Effector CD8-positive, alpha-beta T cell (primary cell): Measurements from ENCODE around the gene ARSA.
A peak's percentile ranks its signal among the peaks of the same experiment; 100 is the strongest.

Experiments used
- DNase-seq: peaks from one replicate; lab custom pipeline; 2025; lab: John Stamatoyannopoulos, UW

ARSA gene

GRCh38 chr22:50605002-50605612, 22.8 kb downstream of the ARSA start:
- DNase-seq, result no peak

- no peak for DNase-seq
Measured at GRCh38 chr22:50604256-50605001, 23.5 kb downstream of the ARSA start.

DNA sequence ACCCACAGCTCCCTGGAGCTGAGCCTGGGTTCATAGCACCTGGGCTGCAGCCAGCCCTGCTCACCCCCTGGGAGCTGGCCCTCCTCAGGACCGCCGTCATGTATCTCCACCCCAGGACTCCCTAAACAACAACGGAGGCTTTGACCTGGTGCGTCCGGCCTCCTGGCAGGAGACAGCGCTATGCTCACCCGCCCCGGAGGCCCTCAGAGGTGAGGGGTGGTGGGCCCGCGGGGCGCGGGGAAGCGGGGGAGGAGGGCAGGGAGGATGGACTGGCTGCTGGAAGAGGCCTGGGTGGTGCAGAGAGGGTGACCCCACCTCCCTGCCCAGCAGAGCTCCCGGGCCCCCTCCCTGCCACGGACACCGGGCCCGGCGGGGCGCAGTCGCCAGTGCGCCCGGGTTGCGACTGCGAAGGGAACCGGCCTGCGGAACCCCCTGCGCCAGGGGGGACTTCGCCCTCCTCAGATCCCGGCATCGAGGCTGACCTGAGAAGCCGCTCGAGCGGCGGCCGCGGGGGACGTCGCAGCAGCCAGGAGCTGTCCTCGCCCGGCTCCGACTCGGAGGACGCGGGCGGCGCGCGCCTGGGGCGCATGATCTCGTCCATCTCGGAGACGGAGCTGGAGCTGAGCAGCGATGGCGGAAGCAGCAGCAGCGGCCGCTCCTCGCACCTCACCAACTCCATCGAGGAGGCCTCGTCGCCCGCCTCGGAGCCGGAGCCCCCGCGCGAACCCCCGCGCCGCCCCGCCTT, 24.3 kb downstream of the ARSA start:
- no peak for DNase-seq

DNA sequence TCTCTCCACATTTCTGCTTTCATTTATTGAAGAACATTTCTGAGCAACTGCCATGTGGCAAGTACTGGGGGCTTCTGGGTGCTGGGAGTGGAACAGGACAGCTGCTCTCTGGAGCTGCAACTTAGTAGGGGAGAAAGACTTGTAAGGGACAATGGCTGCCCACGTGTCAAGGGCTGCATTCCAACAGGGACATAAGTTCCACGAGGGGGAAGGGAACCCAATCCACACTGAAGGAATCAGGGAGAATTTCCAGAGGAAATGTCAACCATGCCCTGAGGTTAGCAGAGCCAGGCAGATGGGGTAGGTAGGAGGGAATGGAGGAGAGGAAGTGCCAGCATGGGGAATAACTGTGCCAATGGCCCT, 25.6 kb downstream of the ARSA start:
- DNase-seq, result no peak

DNA sequence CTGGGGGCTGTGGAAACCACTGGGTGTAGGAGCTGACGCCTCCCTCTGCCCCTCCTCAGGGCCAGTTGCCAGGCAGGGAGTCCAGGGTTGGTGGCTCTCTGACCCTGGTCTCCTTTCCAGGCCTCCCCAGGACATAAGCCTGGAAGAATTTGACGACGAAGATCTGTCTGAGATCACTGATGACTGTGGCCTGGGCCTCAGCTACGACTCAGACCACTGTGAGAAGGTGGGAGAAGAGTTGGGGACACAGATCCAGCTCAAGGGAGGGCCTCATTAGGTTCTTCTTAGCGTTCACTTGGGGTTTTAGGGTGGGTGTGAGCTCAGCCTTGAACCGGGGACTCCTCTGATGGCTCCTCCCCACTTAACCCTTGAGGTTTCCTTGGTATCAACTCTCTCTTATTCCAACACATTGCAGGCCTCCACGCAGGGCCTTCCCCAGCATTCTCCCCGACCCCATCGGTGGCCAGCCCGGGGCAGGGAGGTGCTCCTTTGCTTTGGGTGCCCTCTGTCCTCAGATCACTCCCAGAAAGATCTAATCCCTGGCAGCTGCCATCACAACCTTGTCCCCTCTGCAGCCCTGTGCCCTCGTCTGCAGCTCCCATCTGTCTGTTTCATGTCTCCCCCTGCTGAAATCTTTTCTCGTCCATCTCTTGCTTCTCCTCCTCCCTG, 26.1 kb downstream of the ARSA start:
- no peak for DNase-seq

- no peak for DNase-seq
Measured at GRCh38 chr22:50600967-50601668, 26.8 kb downstream of the ARSA start.

- no peak for DNase-seq
Measured at GRCh38 chr22:50600538-50600937, 27.4 kb downstream of the ARSA start, which contains the start of gene MAPK8IP2. Gene MAPK8IP2, plus strand, starts transcription at chr22:50600793. Its CDS starts 26 bp downstream, at chr22:50600819.

DNA sequence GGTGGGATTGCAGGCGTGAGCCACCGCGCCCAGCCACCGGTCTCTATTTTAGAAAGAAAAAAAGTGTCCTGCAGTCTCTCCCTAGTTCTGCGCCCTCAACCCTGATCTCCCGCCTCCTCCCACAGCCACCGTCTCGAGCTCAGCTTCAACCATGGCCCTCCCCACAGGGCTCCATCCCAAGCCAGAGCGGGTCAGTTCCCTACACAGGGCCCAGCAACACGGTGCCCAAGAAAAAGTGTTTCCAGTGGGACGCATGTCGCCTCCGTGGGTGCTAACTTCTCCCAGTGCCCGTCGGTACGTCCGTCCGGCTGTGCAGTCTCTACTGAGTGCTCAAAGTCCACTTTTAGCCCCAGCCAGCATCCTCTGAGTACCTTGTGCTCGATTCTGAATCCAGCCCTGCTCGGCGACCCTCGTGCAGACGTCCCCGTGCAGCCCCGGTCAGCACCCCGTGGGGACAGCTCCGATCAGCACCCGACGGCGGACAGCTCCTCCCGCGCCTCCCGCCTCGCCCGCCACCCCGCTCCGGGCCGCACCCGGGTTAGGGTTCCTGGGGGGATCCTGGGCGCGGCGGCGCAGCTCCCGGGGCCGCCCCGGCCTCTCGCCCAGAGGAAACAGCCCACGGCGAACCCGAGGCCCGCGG, 28.0 kb downstream of the ARSA start:
- DNase-seq, result peak; percentile 48

DNA sequence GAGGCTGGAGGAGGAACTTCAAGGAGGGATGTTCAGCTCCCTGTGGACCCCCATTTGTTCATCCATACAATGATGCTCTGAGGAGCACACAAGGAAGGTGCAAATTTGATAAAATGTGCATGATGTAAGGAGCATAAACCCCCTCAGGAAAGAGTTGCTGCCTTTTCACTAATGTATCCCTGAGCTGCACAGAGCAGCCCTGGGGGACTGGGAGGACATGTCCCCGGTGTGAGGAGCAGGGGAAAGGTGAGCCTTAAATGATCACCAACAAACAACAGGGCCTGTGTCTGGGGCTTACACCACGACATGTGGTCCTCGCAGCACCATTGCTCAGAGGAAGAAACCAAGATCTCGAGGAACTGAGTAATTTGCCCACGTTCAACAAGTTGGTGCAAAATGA, 30.9 kb downstream of the ARSA start:
- no peak for DNase-seq

GRCh38 chr22:50595189-50595588, 32.8 kb downstream of the ARSA start:
- no peak for DNase-seq

- no peak for DNase-seq
Measured at GRCh38 chr22:50587407-50587806, 40.5 kb downstream of the ARSA start.

DNA sequence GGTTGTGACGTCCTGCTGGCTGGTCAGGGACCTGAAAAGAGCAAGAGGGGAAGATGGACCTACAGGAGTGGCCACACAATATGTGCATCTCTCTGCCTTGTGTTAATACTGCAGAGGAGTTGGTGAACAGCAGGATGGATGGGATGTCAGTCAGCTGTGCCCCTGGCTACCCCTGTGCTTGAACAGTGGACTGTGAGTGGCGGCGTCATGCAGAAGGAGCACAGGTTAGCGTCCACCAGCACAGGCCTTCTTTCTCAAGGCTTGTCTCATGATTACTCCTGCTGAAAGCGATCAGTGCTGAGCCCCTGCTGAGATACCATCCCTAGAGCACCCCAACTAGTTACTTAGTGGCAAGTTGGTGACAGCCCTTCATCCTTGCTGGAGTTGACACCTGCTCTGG, 41.5 kb downstream of the ARSA start:
- no peak for DNase-seq

DNA sequence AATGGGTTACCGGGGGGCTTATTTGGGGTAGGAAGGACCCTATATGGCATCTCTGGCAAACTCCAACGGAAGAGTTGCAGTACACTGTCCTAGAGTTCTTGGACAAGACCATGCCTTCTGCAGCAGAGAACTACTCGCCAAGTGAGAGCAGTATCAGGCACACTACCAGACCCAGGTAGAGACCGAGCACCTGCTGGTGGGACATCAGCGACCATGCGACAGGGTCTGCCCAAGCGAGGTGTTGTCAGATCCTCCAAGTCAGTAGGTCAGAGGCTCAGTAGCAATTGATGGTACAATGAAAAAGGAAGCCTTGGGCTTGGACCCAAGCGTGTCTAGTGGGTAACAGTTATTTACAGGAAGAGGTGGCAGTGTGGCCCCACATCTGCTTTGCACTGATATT, 42.2 kb downstream of the ARSA start:
- DNase-seq, result no peak

GRCh38 chr22:50585238-50585637, 42.7 kb downstream of the ARSA start:
- no peak for DNase-seq

DNA sequence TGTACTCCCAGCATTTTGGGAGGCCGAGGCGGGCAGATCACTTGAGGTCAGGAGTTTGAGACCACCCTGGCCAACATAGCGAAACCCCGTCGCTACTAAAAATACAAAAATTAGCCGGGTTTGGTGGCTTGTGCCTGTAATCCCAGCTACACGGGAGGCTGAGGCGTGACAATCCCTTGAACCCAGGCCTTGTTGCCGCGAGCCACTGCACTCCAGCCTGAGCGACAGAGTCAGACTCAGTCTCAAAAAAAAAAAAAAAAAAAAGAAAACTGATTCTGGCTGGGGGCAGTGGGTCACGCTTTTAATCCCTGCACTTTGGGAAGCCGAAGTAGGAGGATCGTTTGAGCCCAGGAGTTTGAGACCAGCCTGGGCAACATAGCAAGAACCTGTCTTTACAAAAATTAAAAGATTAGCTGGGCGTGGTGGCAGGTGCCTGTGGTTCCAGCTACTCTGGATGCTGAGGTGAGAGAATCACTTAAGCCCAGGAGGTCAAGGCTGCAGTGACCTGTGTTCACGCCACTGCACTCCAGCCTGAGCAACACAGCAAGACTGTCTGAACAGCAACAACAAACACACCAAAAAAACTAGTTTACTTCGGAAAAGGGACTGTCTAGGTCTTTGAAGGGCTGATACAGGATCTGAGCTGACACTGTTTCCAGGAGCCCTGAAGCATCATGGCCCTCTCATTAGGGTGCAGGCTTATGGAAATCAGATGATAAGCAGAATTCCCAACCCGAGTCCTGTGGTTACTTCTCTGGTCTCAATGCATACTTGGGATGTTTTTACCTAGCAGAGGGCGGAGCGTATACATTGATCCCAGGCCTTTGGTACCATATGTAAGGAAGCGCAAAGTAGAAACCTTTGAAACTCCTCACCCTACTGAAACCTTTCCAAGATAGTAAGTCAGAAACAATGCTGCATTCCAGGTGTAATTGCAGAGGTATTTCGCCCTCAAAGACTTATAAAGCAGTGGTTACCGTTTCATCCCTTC, 43.6 kb downstream of the ARSA start:
- DNase-seq, result no peak

DNA sequence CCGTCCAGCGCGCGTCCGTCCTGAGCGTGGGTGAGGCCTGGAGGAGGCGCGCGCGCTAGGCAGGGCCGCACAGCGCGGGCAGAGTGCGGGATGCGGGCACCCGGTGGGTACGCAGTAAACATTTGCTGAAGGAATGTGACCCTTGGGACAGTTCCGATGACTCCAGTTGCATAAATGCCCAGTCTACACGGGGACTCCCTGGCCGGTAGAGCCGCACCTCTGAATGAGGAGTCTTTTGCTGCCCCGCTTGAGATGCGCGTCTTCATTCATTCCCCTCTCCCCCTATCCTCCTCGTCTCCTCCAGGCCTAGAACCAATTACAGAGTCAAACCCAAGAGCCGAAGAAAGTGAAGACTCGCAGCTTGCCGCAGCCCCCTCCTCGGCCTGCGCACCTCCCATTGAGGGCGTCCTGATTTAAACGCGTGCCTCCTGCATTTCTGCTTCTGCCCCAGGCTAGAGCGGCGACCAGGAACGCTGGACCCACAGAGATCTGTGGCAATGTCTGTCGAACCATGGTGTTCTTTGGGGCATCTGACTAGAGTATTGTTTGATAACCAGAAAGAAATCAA, 44.6 kb downstream of the ARSA start:
- DNase-seq, result no peak

- DNase-seq, result peak; percentile 97
Measured at GRCh38 chr22:50582493-50583293, 45.3 kb downstream of the ARSA start, which contains the start of gene CHKB. Gene CHKB, minus strand, starts transcription at chr22:50582849. Its CDS starts 68 bp downstream, at chr22:50582781.

- DNase-seq, result no peak
Measured at GRCh38 chr22:50581950-50582492, 45.9 kb downstream of the ARSA start.
